C4-2B (cell line): ENCODE data around the gene NUMBL.
A peak's percentile ranks its signal among the peaks of the same experiment; 100 is the strongest.
"Not testable (repeated sequence)": the region's sequence is repeated elsewhere in the genome, so short reads cannot be mapped to it uniquely, and the experiment has no call there.

Experiments used
- H3K27ac ChIP-seq: fragments of 450-650 bp; 2 replicates; pipeline ENCODE4 v1.5.1; 2017
- ZFX ChIP-seq: fragments of 450-650 bp; IDR thresholded peaks from 2 replicates; pipeline ENCODE4 v1.6.1; 2017
- TF ChIP-seq, protein P1 (sequence below): fragments of 450-650 bp; conservative IDR thresholded peaks from 2 replicates; pipeline ENCODE4 v1.5.1; 2017; ENCODE audit warnings: mild to moderate bottlenecking

The NUMBL gene

DNA sequence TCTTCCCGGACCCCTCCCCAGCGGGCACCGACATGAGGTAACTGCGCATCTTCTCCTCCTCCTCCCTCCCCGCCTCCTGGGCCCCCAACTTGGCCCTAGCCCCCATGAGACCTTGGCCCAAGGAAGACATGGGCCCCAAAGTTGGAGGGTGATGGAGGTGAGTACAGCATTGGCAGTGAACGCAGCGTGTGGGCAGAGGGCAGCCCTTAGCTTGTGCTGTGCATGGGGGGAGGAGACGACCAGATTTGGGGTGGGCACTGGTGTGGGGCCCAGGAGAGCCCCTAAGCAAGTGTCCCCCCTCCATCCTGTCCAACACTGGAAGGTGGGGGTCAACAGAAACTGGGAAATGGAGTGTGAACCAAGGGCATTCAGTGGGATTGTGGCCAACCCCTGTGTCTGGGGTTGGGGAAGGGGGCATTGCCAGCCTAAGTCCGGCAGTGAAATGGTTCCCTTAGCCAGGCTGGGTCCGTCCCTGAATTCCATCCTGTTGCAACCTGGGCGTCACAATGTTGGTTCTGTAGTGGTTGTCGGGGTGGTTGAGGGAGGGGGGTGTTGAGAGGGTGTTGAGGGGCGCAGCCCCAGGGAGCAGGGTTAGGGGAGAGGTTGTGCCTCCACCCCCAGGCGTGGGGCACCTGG, 23.5 kb downstream of the NUMBL start:
- TF ChIP-seq ZFX = no peak
- H3K27ac ChIP-seq = no peak overlapping the region

DNA sequence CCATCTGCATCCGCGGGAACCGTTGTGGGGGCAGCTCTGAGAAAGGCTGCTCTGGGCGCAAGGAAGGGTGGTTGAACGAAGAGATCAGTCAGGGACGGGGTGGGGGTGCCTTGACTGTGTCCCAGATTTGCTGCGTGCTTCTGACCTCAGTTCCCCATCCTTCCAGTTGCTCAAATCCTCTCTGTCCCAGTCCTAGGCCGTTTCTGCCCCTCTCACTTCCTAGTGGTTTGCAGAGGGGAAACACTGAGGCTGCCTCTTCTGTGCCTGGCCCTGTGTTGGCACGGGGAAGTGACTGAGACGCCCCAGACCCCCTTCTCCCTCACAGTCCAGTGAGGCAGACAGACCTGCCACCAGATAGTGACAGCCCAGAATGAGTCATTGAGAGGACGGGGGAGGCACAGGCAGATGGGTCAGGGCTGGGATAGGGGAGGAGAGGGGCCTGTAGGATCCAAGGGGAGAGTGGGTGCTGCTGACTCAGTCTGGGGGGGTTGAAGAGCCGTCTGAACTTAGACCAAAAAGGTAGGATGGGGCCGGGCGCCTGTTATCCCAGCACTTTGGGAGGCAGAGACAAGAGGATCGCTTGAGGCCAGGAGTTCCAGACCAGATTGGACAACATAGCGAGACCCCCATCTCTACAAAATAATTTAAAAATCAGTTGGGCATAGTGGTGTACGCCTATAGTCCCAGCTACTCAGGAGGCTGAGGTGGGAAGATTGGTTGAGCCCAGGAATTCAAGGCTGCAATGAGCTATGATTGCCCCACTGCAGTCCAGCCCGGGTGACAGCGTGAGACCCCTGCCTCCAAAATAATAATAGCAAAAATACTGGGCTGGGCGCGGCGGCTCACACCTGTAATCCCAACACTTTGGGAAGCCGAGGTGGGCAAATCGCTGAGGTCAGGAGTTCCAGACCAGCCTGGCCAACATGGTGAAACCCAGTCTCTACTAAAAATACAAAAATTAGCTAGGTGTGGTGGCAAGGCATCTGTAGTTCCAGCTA, 26.5 kb downstream of the NUMBL start:
- H3K27ac ChIP-seq = no peak overlapping the region; the same call in 1 of the 2 replicates

DNA sequence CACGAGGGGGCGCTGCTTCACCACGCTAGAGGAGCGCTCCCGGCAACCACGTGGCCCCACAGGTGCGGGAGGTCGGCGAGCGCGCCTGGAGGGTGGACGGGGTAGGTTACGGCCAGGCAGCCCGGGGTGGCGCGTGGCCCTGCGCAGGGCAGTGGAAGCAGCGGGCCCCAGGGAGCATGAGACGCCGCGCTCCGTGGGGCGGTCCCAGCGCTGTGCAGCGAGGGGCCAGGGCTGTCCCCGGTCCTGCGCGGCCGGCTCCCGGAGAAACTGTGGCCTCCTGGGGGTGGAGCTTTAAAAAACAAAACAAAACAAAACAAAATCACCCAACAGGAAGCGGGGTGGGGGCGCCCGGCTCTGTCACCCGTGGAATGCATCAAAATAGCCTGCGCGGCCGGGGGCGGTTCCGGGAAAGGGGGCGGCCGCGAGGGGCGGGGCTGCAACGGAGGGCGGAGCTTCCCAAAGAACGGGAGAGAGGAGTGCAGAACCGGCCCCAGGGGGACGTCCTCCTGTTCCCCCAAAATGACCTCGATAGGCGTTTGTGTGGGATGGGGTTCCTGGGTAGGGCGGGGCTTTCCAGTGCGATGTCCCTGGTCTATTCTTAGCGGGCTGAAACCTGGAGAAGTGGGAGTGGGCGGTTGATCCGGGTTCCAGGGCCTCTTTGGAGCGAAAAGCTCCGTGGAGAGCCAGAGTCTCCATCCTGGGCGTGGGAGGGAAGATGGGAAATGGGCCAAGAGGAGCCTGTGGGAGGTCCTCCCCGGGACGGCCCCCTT, 27.3 kb downstream of the NUMBL start:
- peak overlapping the region; percentile 66 for H3K27ac ChIP-seq

More for the DNA sequence above, 26.5 kb downstream of the NUMBL start:
- TF ChIP-seq ZFX = no peak
- TF ChIP-seq, protein P1, sequence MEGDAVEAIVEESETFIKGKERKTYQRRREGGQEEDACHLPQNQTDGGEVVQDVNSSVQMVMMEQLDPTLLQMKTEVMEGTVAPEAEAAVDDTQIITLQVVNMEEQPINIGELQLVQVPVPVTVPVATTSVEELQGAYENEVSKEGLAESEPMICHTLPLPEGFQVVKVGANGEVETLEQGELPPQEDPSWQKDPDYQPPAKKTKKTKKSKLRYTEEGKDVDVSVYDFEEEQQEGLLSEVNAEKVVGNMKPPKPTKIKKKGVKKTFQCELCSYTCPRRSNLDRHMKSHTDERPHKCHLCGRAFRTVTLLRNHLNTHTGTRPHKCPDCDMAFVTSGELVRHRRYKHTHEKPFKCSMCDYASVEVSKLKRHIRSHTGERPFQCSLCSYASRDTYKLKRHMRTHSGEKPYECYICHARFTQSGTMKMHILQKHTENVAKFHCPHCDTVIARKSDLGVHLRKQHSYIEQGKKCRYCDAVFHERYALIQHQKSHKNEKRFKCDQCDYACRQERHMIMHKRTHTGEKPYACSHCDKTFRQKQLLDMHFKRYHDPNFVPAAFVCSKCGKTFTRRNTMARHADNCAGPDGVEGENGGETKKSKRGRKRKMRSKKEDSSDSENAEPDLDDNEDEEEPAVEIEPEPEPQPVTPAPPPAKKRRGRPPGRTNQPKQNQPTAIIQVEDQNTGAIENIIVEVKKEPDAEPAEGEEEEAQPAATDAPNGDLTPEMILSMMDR = no peak

DNA sequence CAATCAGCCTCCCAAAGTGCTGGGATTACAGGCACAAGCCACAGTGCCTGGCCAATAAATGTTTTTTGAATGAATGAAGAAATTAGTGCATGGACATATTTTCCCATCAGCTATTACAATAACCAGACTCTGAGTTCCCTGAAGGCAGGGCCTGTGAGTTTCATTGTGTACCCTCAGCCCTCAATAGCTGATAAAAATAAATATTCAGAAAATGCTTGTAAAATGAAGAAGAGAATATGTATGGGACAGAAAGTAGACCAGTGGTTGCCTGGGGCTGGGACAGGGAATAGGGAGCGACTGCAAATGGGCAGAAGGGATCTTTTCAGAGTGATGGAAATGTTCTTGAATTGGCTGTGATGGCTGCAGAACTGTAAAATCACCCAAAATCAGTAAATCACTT, 28.8 kb downstream of the NUMBL start:
- no peak overlapping the region for H3K27ac ChIP-seq
- no peak for TF ChIP-seq ZFX
- TF ChIP-seq, protein P1 = no peak

More for the DNA sequence above, 27.3 kb downstream of the NUMBL start:
- no peak for TF ChIP-seq ZFX
- TF ChIP-seq, protein P1 = peak; percentile 99

DNA sequence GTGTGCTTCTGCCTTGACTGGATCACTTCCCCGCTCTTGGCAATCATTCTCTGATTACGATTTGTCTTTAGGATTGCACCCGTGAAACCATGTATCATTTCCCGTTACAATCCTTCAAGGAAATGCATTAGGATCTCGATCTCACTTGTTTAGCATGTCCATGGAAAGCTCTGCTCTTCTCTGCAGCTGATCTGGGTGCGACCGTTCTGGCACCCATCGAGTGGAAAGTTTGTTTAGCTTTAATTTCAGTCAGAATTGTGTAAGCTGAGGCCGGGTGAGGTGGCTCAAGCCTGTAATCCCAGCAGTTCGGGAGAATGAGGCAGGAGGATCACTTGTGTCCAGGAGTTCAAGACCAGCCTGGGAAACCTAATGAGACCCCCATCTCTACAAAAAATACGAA, 30.9 kb downstream of the NUMBL start:
- no peak overlapping the region for H3K27ac ChIP-seq
- TF ChIP-seq, protein P1 = no peak
- no peak for TF ChIP-seq ZFX

DNA sequence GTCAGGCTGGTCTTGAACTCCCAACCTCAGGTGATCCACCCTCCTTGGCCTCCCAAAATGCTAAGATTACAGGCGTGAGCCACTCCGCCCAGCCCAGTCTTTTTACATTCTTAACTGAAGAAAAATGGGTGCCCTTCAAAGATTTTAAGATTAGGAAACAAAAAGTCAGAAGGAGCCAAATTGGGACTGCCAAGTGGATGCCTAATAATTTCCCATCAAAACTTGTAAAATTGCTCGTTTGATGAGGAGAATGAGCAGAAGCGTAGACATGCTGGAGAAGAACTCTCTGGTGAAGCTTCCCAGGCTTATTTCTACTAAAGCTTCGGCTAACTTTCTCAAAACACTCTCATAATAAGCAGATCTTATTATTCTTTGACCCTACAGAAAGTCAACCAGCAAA, 31.3 kb downstream of the NUMBL start:
- no peak for TF ChIP-seq ZFX
- TF ChIP-seq, protein P1 = no peak
- H3K27ac ChIP-seq = no peak overlapping the region

DNA sequence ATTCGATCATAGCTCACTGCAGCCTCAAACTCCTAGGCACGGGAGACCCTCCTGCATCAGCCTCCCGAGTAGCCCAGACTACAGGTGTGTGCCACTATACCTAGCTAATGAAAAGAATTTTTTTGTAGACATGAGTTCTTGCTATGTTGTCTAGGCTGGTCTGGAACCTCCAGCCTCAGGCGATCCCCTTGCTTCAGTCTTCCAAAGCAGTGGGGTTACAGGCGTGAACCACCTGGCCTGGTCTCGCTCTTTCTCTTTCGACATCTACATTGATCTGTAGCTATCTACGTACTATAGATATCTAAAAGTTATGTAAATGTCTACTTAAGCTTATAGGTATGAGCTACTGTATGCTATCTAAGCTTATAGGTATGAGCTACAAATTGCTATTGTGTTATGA, 32.4 kb downstream of the NUMBL start:
- no peak overlapping the region for H3K27ac ChIP-seq
- no peak for TF ChIP-seq ZFX
- TF ChIP-seq, protein P1 = no peak

DNA sequence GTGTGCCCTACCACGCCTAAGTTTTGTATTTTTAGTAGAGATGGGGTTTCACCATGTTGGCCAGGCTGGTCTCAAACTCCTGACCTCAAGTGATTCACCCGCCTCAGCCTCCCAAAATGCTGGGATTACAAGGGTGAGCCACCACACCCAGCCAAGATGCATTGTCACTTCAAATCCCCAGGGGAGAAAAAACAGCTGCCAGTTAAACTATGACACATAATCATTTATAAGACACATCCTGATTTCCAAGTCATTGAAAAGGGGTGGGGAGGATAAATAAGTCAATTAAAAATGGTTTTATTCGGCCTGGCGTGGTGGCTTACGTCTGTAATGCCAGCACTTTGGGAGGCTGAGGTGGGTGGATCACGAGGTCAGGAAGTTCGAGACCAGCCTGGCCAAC, 34.8 kb downstream of the NUMBL start:
- not testable (repeated sequence) for H3K27ac ChIP-seq

DNA sequence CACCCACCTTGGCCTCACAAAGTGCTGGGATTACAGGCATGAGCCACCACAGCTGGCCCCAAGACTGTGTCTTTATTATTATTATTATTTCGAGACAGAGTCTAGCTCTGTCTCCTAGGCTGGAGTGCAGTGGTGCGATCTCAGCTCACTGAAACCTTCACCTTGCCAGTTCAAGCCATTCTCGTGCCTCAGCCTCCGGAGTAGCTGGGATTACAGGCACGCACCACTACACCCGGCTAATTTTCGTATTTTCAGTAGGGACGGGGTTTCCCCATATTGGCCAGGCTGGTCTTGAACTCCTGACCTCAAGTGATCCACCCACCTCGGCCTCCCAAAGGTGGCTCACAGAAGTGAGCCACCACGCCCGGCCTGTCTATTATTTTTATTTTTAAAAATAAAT, 38.1 kb downstream of the NUMBL start:
- H3K27ac ChIP-seq = not testable (repeated sequence)
